WTC11 (cell line): ENCODE data around the gene ZFP42.

Experiments used
- CTCF ChIP-seq: fragments of 200-600 bp; IDR thresholded peaks from 2 replicates; pipeline ENCODE4 v1.8.0; 2022; ENCODE audit warnings: antibody characterized with exemption
- ELF4 ChIP-seq: sonication (generic); formaldehyde crosslinking; IDR thresholded peaks from 2 replicates; pipeline ENCODE4 v1.8.1; 2022; ENCODE audit warnings: low read depth, mild to moderate bottlenecking, moderate library complexity, missing genetic modification reagents
- ETV6 ChIP-seq: sonication (generic); formaldehyde crosslinking; IDR thresholded peaks from 2 replicates; pipeline ENCODE4 v1.8.1; 2022; ENCODE audit warnings: mild to moderate bottlenecking, missing genetic modification reagents
- IRF2 ChIP-seq: sonication (generic); formaldehyde crosslinking; IDR thresholded peaks from 2 replicates; pipeline ENCODE4 v1.8.0; 2022; ENCODE audit warnings: low read depth, missing genetic modification reagents, borderline replicate concordance
- MAX ChIP-seq: sonication (generic); formaldehyde crosslinking; IDR thresholded peaks from 2 replicates; pipeline ENCODE4 v1.8.0; 2022; ENCODE audit warnings: mild to moderate bottlenecking, missing genetic modification reagents
- NFE2L1 ChIP-seq: sonication (generic); formaldehyde crosslinking; IDR thresholded peaks from 2 replicates; pipeline ENCODE4 v1.8.1; 2023; ENCODE audit warnings: missing genetic modification reagents
- NFYB ChIP-seq: sonication (generic); formaldehyde crosslinking; conservative IDR thresholded peaks from 2 replicates; pipeline ENCODE4 v1.8.0; 2022; ENCODE audit warnings: low read depth, missing genetic modification reagents
- PREB ChIP-seq: sonication (generic); formaldehyde crosslinking; IDR thresholded peaks from 2 replicates; pipeline ENCODE4 v1.8.1; 2022; ENCODE audit warnings: mild to moderate bottlenecking, missing genetic modification reagents, moderate library complexity, borderline replicate concordance
- PRRX2 ChIP-seq: fragments of 250-450 bp; sonication (Bioruptor Pico); IDR thresholded peaks from 2 replicates; pipeline ENCODE4 v1.8.0; 2021; ENCODE audit warnings: mild to moderate bottlenecking
- SMAD3 ChIP-seq: sonication (generic); formaldehyde crosslinking; IDR thresholded peaks from 2 replicates; pipeline ENCODE4 v1.8.0; 2022; ENCODE audit warnings: missing genetic modification reagents, mild to moderate bottlenecking, borderline replicate concordance
- TP53 ChIP-seq: sonication (generic); formaldehyde crosslinking; IDR thresholded peaks from 2 replicates; pipeline ENCODE4 v1.8.1; 2023; ENCODE audit warnings: mild to moderate bottlenecking, missing genetic modification reagents
- USF1 ChIP-seq: sonication (generic); formaldehyde crosslinking; IDR thresholded peaks from 2 replicates; pipeline ENCODE4 v1.8.0; 2022; ENCODE audit warnings: mild to moderate bottlenecking, missing genetic modification reagents
- ZNF416 ChIP-seq: fragments of 250-450 bp; sonication (Bioruptor Pico); IDR thresholded peaks from 2 replicates; pipeline ENCODE4 v1.9.0; 2021; ENCODE audit warnings: mild to moderate bottlenecking, inconsistent platforms

GRCh38 chr4:187962926-187963325 is 32.6 kb upstream of the ZFP42 start:
- TF ChIP-seq CTCF (no peak), MAX (CRISPR knock-in tag) (no peak), ZNF416 (CRISPR knock-in tag) (no peak), USF1 (CRISPR knock-in tag) (no peak), IRF2 (CRISPR knock-in tag) (no peak), PRRX2 (CRISPR knock-in tag) (no peak), TP53 (CRISPR knock-in tag) (no peak), SMAD3 (CRISPR knock-in tag) (no peak), PREB (CRISPR knock-in tag) (no peak), ETV6 (CRISPR knock-in tag) (no peak), ELF4 (CRISPR knock-in tag) (no peak), NFYB (CRISPR knock-in tag) (no peak), NFE2L1 (CRISPR knock-in tag) (no peak)
